NCI-H748 (cell line): ENCODE data around the gene GOLGA6D.
A peak's percentile ranks its signal among the peaks of the same experiment; 100 is the strongest.
"Not testable (repeated sequence)": the region's sequence is repeated elsewhere in the genome, so short reads cannot be mapped to it uniquely, and the experiment has no call there.

ENCODE experiments used
- DNase-seq: peaks from one replicate; lab custom pipeline; 2025; ENCODE audit not compliant: unreplicated experiment; lab: John Stamatoyannopoulos, UW

GOLGA6D gene

GRCh38 chr15:75329571-75329970 lies 46.9 kb downstream of the GOLGA6D start:
- no peak for DNase-seq

GRCh38 chr15:75332093-75332492 lies 49.5 kb downstream of the GOLGA6D start:
- DNase-seq = not testable (repeated sequence)

GRCh38 chr15:75333654-75334419 lies 51.2 kb downstream of the GOLGA6D start:
- DNase-seq = not testable (repeated sequence)

GRCh38 chr15:75335313-75335704 lies 52.7 kb downstream of the GOLGA6D start:
- no peak for DNase-seq

GRCh38 chr15:75335705-75336355 lies 53.2 kb downstream of the GOLGA6D start, which contains the start of gene COMMD4:
COMMD4 (plus strand) TSS chr15:75336063; CDS start chr15:75336090, 27 bp downstream.
- peak; percentile 96 for DNase-seq

- no peak for DNase-seq
These were observed 56.1 kb downstream of the GOLGA6D start for GRCh38 chr15:75338661-75339240.

- DNase-seq = no peak
These were observed 57.1 kb downstream of the GOLGA6D start for GRCh38 chr15:75339531-75340240.

GRCh38 chr15:75342221-75342620 lies 59.6 kb downstream of the GOLGA6D start:
- no peak for DNase-seq

GRCh38 chr15:75343953-75344352 lies 61.3 kb downstream of the GOLGA6D start:
- DNase-seq = not testable (repeated sequence)
